Uterus (tissue), 4 donors: Measurements from ENCODE around the gene HLA-DRB1. TPM values are rescaled to one million over a fixed set of nuclear protein-coding genes. Genes with fewer than 3 reads are reported as not detected.
A peak's percentile ranks its signal among the peaks of the same experiment; 100 is the strongest.
"Not testable (repeated sequence)": the region's sequence is repeated elsewhere in the genome, so short reads cannot be mapped to it uniquely, and the experiment has no call there.

Experiments used
- DNase-seq, 2 donors: peaks; one replicate each; pipeline ENCODE4 v3.0.0-alpha.2; 2019 to 2020
- H3K27ac ChIP-seq, 2 donors: fragments of 200-600 bp; sonication (generic); 1 replicate in 1 of 2; 2 replicates in 1 of 2; pipeline ENCODE4 v1.5.1; 2016 to 2018
- H3K27me3 ChIP-seq, 2 donors: fragments of 200-600 bp; sonication (generic); one replicate each; pipeline ENCODE4 v1.5.1; 2018 to 2019; ENCODE audit warnings: control low read depth in 1 of 2
- H3K36me3 ChIP-seq, 2 donors: fragments of 200-600 bp; sonication (generic); one replicate each; pipeline ENCODE4 v1.5.1; 2019; ENCODE audit warnings: control low read depth in 1 of 2
- H3K4me1 ChIP-seq, 2 donors: fragments of 200-600 bp; sonication (generic); one replicate each; pipeline ENCODE4 v1.5.1; 2018 to 2019; ENCODE audit warnings: control low read depth in 1 of 2
- H3K4me3 ChIP-seq, 2 donors: fragments of 200-600 bp; sonication (generic); 1 replicate in 1 of 2; 2 replicates in 1 of 2; pipeline ENCODE4 v1.5.1; 2018 to 2019; ENCODE audit warnings: mild to moderate bottlenecking in 1 of 2
- H3K9me3 ChIP-seq, 2 donors: fragments of 200-600 bp; sonication (generic); one replicate each; pipeline ENCODE4 v1.5.1; 2019; ENCODE audit warnings: control low read depth in 1 of 2
- POLR2A ChIP-seq, 2 donors: fragments of 450-650 bp; IDR thresholded peaks; one replicate each; pipeline ENCODE4 v1.6.1; 2016; ENCODE audit warnings: antibody characterized with exemption in 2 of 2, mild to moderate bottlenecking in 1 of 2, moderate library complexity in 1 of 2
- intact Hi-C: fragments of 100-400 bp; cut with DNase I; formaldehyde crosslinking; loops from one replicate; pipeline ENCODE4 v1.15.1; 2023; ENCODE audit warnings: low total_unique reads
- small RNA-seq: library from RNA; depleted of rRNA; stranded (forward); fragments of <200 nt; gene quantifications from one replicate; pipeline ENCODE3, GENCODE V24; 2016
- total RNA-seq, 4 donors: library from RNA; depleted of rRNA in 3 of 4; stranded (reverse); fragments of >200 nt in 3 of 4; gene quantifications; one replicate each; pipeline versions ENCODE4 v1.1.0 to v1.2.4, GENCODE V29; 2014 to 2023
- TF ChIP-seq, protein P1 (sequence below), 4 experiments: fragments of 200-600 bp in 2 of 4; fragments of 450-650 bp in 2 of 4; sonication (generic) in 2 of 4; IDR thresholded peaks; one replicate each; pipeline ENCODE4 v1.5.1; 2016 to 2019; ENCODE audit warnings: antibody characterized with exemption in 4 of 4, mild to moderate bottlenecking in 2 of 4, moderate library complexity in 1 of 4
- donor health status: DM: yes; HTN: yes; CAD: no.

The HLA-DRB1 gene
- total RNA-seq, 4 donors from 2014 or later, result 15.9 to 197 (median 79.2) TPM

DNA sequence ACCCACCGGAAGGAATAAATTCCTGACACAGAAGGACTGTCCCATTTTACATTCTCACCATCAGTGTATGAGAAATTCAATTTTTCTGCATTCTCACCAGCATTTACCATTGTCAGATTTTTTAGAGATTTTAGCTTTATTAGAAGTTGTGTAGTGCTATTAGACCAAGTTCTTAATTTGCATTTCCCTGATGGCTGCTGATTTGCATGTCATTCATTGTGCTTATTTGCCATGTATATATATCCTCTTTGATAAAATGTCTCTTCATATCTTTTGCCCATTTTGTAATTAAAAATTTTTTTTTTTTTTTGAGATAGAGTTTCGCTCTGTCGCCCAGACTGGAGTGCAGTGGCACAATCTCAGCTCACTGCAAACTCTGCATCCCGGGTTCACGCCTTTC lies 49.8 kb downstream of the HLA-DRB1 start:
- Histone ChIP-seq H3K36me3 (no peaks in the 10 kb centered on the region), H3K27ac (no peak overlapping the region), H3K4me1 (no peaks in the 10 kb centered on the region), H3K27me3 (no peaks in the 10 kb centered on the region), H3K9me3 (no peaks in the 10 kb centered on the region), H3K4me3 (no peak overlapping the region)
- no peak for DNase-seq
- intact Hi-C loops, result no loop called here
- TF ChIP-seq, protein P1, sequence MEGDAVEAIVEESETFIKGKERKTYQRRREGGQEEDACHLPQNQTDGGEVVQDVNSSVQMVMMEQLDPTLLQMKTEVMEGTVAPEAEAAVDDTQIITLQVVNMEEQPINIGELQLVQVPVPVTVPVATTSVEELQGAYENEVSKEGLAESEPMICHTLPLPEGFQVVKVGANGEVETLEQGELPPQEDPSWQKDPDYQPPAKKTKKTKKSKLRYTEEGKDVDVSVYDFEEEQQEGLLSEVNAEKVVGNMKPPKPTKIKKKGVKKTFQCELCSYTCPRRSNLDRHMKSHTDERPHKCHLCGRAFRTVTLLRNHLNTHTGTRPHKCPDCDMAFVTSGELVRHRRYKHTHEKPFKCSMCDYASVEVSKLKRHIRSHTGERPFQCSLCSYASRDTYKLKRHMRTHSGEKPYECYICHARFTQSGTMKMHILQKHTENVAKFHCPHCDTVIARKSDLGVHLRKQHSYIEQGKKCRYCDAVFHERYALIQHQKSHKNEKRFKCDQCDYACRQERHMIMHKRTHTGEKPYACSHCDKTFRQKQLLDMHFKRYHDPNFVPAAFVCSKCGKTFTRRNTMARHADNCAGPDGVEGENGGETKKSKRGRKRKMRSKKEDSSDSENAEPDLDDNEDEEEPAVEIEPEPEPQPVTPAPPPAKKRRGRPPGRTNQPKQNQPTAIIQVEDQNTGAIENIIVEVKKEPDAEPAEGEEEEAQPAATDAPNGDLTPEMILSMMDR (IDR thresholded peaks at IDR 0.05), result no peak
- no peak for TF ChIP-seq POLR2A (IDR thresholded peaks at IDR 0.05)

DNA sequence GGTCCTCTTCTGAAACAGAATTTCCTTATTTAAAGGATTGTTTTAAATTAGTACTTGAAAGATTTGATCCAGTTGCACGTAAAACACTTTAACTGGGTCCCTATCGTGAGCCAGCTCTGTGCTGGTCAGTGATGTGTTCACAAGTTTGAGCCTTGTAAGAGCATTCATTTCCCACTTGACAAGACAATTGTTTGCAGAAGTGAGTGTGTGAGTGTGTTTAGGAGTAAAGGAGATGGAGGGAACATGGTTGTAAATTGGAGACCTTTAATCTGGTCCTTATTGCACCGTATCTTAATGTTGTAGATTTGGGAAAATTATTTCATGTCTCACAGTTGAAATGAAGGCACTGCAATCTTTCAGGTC lies 59.2 kb downstream of the HLA-DRB1 start:
- H3K36me3 ChIP-seq, intact Hi-C loops, H3K4me3 ChIP-seq, H3K27me3 ChIP-seq, DNase-seq, H3K4me1 ChIP-seq, H3K9me3 ChIP-seq, H3K27ac ChIP-seq: not testable (repeated sequence)

DNA sequence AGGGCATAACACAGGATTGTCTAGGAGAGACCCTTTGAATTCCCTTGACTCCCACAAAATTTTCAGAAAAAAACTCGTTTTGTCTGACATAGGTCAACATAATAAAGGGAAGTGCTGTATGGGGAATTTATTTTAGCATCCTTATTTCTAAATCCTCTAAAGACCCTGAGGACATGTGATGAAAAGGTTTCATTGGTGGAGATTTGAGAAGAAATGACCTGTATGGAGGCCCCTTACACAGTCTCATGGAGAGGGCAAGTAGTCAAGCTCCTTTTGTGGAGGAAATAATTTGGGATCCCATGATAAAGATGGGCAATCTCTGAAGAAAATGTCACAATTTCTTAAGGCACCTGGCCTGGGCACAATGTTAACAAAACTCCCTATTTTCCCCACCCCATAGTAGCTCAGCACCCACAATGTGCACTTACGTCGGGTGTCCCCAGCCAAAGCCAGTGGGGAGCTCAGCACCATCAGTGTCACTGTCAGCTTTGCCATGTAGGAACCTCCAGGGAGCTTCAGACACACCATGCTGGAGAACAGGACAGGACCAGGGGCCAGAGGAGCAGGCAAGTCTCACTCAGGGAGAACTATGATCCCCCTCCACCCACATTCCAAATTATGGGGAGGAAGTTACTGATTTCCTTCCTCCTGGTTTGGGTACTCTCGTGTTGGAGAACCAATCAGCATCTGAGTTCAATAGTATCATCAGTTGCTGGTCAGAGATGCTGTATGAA lies 59.8 kb downstream of the HLA-DRB1 start, which contains the start of gene HLA-DRB5:
Gene HLA-DRB5 (minus strand): TSS at position 591 of the 734 bp plus-strand sequence. CDS start 63 bp downstream, at position 528.
- no peaks in the 10 kb centered on the region for H3K4me1 ChIP-seq
- peak in 1 of 2 donors; percentile 32 for DNase-seq
- no peaks in the 10 kb centered on the region for H3K9me3 ChIP-seq
- H3K36me3 ChIP-seq, result no peaks in the 10 kb centered on the region
- H3K27ac ChIP-seq, result peak within 1 kb of the TSS in 1 of 2 donors; percentile 67
- no peak within 1 kb of the TSS for H3K4me3 ChIP-seq
- peak in 1 of 2 donors; percentile 54 for TF ChIP-seq POLR2A (IDR thresholded peaks at IDR 0.05)
- TF ChIP-seq, protein P1 (IDR thresholded peaks at IDR 0.05), result no peak
- intact Hi-C loops, result no loop called here
- H3K27me3 ChIP-seq, result no peaks in the 10 kb centered on the region

Small RNA genes within 50 kb of the gene (small RNA-seq; reads per million reads assigned to genes)
- not detected for gene RNU1-61P

Other genes starting within 250 kb of the HLA-DRB1 start
- not detected for gene TSBP1, start 217.9 kb downstream of the HLA-DRB1 start, total RNA-seq
- gene BTNL2, start 182.7 kb downstream of the HLA-DRB1 start, total RNA-seq, result not detected
- 100 to 1,000 TPM; 130 to 356 (median 227) TPM for gene HLA-DRA, start 150.0 kb downstream of the HLA-DRB1 start, total RNA-seq
- 100 to 1,000 TPM in 2 of 4 donors, under 1 TPM in 1, not detected in 1; 0.76 to 171 (median 107) TPM for gene HLA-DRB5, start 59.6 kb downstream of the HLA-DRB1 start, total RNA-seq
- gene HLA-DQA1, start 47.6 kb upstream of the HLA-DRB1 start, total RNA-seq, result 10 to 100 TPM in 3 of 4 donors, 1 to 10 TPM in 1; 3.8 to 41.8 (median 22.7) TPM
- gene HLA-DQB1, start 76.8 kb upstream of the HLA-DRB1 start, total RNA-seq, result 10 to 100 TPM in 2 of 4 donors, 1 to 10 TPM in 1, not detected in 1; 4.9 to 31.2 (median 17.9) TPM
- gene HLA-DQA2, start 151.5 kb upstream of the HLA-DRB1 start, total RNA-seq, result 1 to 10 TPM in 1 of 4 donors, not detected in 3; 4.4 TPM
- 1 to 10 TPM in 1 of 4 donors, under 1 TPM in 1, not detected in 2; 0.41 to 9.8 TPM for gene HLA-DQB2, start 173.7 kb upstream of the HLA-DRB1 start, total RNA-seq
- gene HLA-DOB, start 227.2 kb upstream of the HLA-DRB1 start, total RNA-seq, result under 1 TPM in 2 of 4 donors, not detected in 2; 0.28 to 0.82 TPM
- 10 to 100 TPM in 2 of 4 donors, 1 to 10 TPM in 2; 3.0 to 42.4 (median 21.5) TPM for gene TAP2, start 248.9 kb upstream of the HLA-DRB1 start, total RNA-seq